Activated CD4-positive, alpha-beta T cell treated with anti-CD3 and anti-CD28 coated beads for 24 hours (primary cell): ENCODE results near the gene GTF2I.
A peak's percentile ranks its signal among the peaks of the same experiment; 100 is the strongest.
"Not testable (repeated sequence)": the region's sequence is repeated elsewhere in the genome, so short reads cannot be mapped to it uniquely, and the experiment has no call there.

Experiments used
- DNase-seq, 2 donors: peaks; one replicate each; pipeline ENCODE4 v3.0.0-alpha.2; 2020; ENCODE audit warnings: low read depth in 2 of 2

Gene GTF2I

GRCh38 chr7:74779053-74779452 lies 121.5 kb downstream of the GTF2I start:
- DNase-seq, result not testable (repeated sequence)

DNA sequence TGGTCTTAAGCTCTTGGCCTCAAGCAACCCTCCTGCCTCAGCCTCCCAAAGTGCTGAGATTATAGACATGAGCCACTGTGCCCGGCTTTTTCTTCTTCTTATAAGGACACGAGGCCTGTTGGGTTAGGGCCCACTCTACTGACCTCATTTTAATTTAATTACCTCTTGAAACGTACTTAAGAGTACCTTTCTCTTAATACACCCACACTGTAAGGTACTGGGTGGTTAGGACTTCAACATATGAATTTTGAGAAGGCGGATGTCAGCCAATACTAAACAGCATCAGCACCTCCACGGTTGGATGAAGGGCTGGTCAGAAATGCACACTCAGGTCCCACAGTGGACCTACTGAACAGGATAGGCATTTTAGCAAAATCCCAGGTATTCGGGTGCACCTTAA lies 124.2 kb downstream of the GTF2I start:
- DNase-seq, result not testable (repeated sequence)

GRCh38 chr7:74783595-74783994 lies 126.1 kb downstream of the GTF2I start:
- DNase-seq, result not testable (repeated sequence)

DNA sequence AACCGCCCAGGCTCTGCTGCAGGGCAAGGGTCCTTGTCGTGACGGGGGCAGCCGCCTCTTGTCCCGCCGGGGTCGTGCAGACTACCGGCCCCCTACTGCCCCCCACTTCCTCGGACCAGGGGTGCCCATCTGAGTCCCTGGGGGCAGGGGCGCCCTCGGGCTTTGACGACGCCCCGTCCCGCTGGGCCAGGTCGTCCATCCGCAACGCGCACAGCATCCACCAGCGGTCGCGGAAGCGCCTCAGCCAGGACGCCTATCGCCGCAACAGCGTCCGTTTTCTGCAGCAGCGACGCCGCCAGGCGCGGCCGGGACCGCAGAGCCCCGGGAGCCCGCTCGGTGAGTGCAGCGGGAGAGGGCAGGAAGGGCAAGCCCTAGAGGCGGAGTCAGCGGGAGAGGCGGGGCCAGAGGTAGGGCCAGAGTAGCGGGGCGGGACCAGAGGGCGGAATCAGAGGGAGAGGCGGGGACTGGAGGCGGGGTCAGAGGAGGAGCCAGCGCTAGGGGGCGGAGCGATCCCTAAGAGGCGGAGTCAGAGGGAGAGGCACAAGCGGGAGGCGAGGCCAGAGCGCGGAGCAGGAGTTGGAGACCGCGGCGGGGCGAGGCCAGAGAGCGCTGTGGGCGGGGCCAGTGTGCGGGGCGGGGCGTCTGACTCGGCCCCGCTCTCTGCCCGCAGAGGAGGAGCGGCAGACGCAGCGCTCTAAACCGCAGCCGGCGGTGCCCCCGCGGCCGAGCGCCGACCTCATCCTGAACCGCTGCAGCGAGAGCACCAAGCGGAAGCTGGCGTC lies 131.0 kb downstream of the GTF2I start:
- peak; percentile 91 to 95 for DNase-seq

DNA sequence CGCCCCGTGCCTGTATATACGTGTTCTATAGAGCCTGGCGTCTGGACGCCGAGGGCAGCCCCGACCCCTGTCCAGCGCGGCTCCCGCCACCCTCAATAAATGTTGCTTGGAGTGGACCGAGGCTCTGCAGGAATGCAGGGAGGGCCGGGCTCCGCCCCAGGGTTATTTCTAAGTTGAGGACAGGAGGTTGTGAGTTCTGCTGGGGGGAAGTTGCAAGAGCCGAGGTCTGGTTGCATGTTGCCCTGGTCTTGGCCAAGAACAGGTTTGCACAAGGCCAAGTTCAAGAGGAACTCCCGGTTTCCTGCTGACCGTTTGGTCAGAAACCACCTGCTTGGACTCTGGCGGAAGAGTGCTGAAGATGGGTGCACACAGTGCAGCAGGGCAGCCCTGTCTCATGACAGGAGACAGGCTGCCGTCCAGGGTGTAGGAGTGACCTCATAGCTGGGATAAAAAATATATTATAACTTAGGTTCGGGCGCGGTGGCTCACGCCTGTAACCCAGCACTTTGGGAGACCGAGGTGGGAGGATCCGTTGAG lies 131.8 kb downstream of the GTF2I start:
- not testable (repeated sequence) for DNase-seq

- DNase-seq, result not testable (repeated sequence)
Observed at GRCh38 chr7:74797848-74798622, 140.5 kb downstream of the GTF2I start.

GRCh38 chr7:74798644-74799043 lies 141.1 kb downstream of the GTF2I start:
- DNase-seq, result peak in 1 of 2 donors; percentile 2
